H1 (cell line): Measurements from ENCODE around the gene CEP104. TPM values are rescaled to one million over a fixed set of nuclear protein-coding genes. Genes with fewer than 3 reads are reported as not detected.
A peak's percentile ranks its signal among the peaks of the same experiment; 100 is the strongest.

ENCODE experiments used
- BRCA1 ChIP-seq: IDR thresholded peaks from 2 replicates; pipeline ENCODE4 v1.6.1; 2012; ENCODE audit warnings: low read depth, low read length, improper control_type of control experiment
- CBX8 ChIP-seq: fragments of 300-800, 300-1000 bp; sonication (generic); IDR thresholded peaks from 2 replicates; pipeline ENCODE4 v1.7.1; 2016; ENCODE audit warnings: low read depth, low read length, borderline replicate concordance
- CHD1 ChIP-seq: IDR thresholded peaks from 2 replicates; pipeline ENCODE4 v1.6.1; 2012; ENCODE audit warnings: low read depth, low read length, improper control_type of control experiment
- CHD2 ChIP-seq: IDR thresholded peaks from 2 replicates; pipeline ENCODE4 v1.6.1; 2012; ENCODE audit warnings: low read length, improper control_type of control experiment
- CTBP2 ChIP-seq: IDR thresholded peaks from 2 replicates; pipeline ENCODE4 v1.7.0; 2011; ENCODE audit warnings: borderline replicate concordance, mild to moderate bottlenecking, moderate library complexity, mixed read lengths, low read length; ENCODE audit not compliant: insufficient read depth, insufficient read length
- CTCF ChIP-seq, 3 experiments: IDR thresholded peaks; 1 replicate in 2 of 3; 2 replicates in 1 of 3; pipeline versions ENCODE4 v1.5.1 to v1.6.1; 2011; ENCODE audit warnings: low read length in 3 of 3, mild to moderate bottlenecking in 3 of 3, inconsistent platforms in 2 of 3, low read depth in 1 of 3, moderate library complexity in 1 of 3; ENCODE audit not compliant: insufficient read depth in 1 of 3; ENCODE audit errors: control extremely low read depth in 1 of 3
- EP300 ChIP-seq, 2 experiments: IDR thresholded peaks; 1 replicate in 1 of 2; 2 replicates in 1 of 2; pipeline ENCODE4 v1.6.1; 2011 to 2012; ENCODE audit warnings: low read depth in 2 of 2, low read length in 2 of 2, mild to moderate bottlenecking in 2 of 2, borderline replicate concordance in 1 of 2, inconsistent platforms in 1 of 2, moderate library complexity in 1 of 2
- GABPA ChIP-seq: IDR thresholded peaks from 2 replicates; pipeline ENCODE4 v1.6.1; 2011; ENCODE audit warnings: mild to moderate bottlenecking, low read length, moderate library complexity, borderline replicate concordance; ENCODE audit not compliant: insufficient read depth
- KDM5A ChIP-seq: fragments of 200-600 bp; IDR thresholded peaks from 2 replicates; pipeline ENCODE4 v1.7.1; 2012; ENCODE audit warnings: mild to moderate bottlenecking, low read length, inconsistent platforms, mixed read lengths
- PHF8 ChIP-seq: fragments of 200-600 bp; sonication (generic); conservative IDR thresholded peaks from 2 replicates; pipeline ENCODE4 v1.7.1; 2012; ENCODE audit warnings: low read depth, mild to moderate bottlenecking, inconsistent platforms, low read length, moderate library complexity
- RAD21 ChIP-seq, 2 experiments: IDR thresholded peaks in 1 of 2; conservative IDR thresholded peaks in 1 of 2; 2 replicates each; pipeline ENCODE4 v1.6.1; 2011; ENCODE audit warnings: low read depth in 2 of 2, low read length in 2 of 2, improper control_type of control experiment in 1 of 2, inconsistent platforms in 1 of 2, mild to moderate bottlenecking in 1 of 2, moderate library complexity in 1 of 2
- RFX5 ChIP-seq: IDR thresholded peaks from 2 replicates; pipeline ENCODE4 v1.6.1; 2011; ENCODE audit warnings: low read depth, low read length, improper control_type of control experiment, borderline replicate concordance
- SAP30 ChIP-seq: fragments of 300-600 bp; sonication (generic); IDR thresholded peaks from 2 replicates; pipeline ENCODE4 v1.7.1; 2012; ENCODE audit warnings: low read length, moderate library complexity, mild to moderate bottlenecking, inconsistent platforms; ENCODE audit not compliant: insufficient read depth, insufficient replicate concordance
- SUZ12 ChIP-seq: fragments of 200-600 bp; sonication (generic); IDR thresholded peaks from 2 replicates; pipeline ENCODE4 v1.6.1; 2012; ENCODE audit warnings: mild to moderate bottlenecking, inconsistent platforms, low read length, moderate library complexity, mixed read lengths
- TAF1 ChIP-seq: IDR thresholded peaks from 2 replicates; pipeline ENCODE4 v1.6.1; 2011; ENCODE audit warnings: mild to moderate bottlenecking, low read depth, low read length
- TAF7 ChIP-seq: optimal IDR thresholded peaks from 2 replicates; pipeline ENCODE3; 2011; ENCODE audit warnings: low read depth, mild to moderate bottlenecking, inconsistent platforms, low read length, moderate library complexity, borderline replicate concordance
- YY1 ChIP-seq: IDR thresholded peaks from 2 replicates; pipeline ENCODE4 v1.6.1; 2011; ENCODE audit warnings: low read depth, mild to moderate bottlenecking, low read length
- polyA plus RNA-seq, 7 experiments: library from polyadenylated mRNA; depleted of rRNA in 3 of 7; stranded (reverse) in 5 of 7; unstranded in 2 of 7; fragments of >200 nt in 5 of 7; fragments of 200-250 nt in 2 of 7; gene quantifications; 1 replicate in 5 of 7; 2 replicates in 1 of 7; 4 replicates in 1 of 7; pipeline versions ENCODE4 v1.2.1 to v1.2.3, GENCODE V29; 2011 to 2013; ENCODE audit warnings: missing spikeins in 2 of 7, mixed read lengths in 2 of 7
- total RNA-seq: library from RNA; stranded (reverse); fragmentation: NEBNext Ultra II Directional; extraction: Animal tissue kit (Norgen Biotek cat#: 25700); gene quantifications from 2 replicates; pipeline ENCODE4 v1.2.1, GENCODE V29; 2021
- TF ChIP-seq, protein P1 (sequence below): IDR thresholded peaks from 2 replicates; pipeline ENCODE4 v1.6.1; 2012; ENCODE audit warnings: low read length, inconsistent platforms

Gene CEP104
- total and polyA plus RNA-seq, 2 of the 8 experiments (the other 6 are each of a cell fraction or from before 2014, with no cell fraction given): 8.0 to 43.9 TPM

DNA sequence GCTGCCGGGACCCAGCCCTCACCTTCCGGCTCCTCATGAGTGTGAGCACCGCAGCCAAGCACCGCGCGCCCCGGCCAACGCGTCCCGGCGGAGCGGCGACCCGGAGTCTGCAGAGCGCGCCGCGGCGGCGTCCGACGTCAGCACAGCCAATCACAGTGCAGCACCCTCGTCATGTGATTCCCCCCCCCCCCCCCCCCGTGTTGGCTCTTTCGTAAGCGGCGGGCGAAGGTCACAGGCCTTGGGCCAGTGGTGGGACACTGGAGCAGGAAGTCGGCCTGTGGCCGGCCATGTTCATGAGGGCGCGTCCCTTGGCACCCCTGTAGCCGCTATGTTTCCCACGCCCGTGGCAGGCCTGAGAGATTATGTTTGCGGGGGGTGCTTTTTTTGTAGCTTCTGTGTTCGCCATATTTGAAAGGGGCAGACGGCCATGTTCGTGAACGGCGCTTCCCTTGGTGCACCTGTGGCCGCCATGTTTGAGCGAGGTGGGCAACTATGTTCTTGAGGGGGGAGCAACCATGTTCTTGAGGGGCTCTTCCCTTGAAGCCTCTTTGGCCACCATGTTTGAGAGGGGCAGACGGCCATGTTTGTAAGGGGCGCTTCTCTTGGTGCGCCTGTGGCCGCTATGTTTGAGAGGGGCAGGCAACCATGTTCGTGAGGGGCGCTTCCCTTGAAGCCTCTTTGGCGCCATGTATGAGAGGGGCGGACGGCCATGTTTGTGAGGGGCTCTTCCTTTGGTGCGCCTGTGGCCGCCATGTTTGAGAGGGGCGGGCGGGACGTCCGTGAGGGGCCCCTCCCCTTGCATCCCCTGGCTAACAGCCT is 43.3 kb upstream of the CEP104 start, which contains the start of gene C1orf174 (continued):
- TF ChIP-seq PHF8: peak; percentile 85
- TF ChIP-seq SUZ12: no peak
- no peak for TF ChIP-seq EP300 (IDR thresholded peaks at IDR 0.05; ENCODE audit: borderline replicate concordance in 1 of 2, low read depth in 2 of 2, low read length in 2 of 2)
- peak; percentile 85 for TF ChIP-seq TAF1
- TF ChIP-seq GABPA: no peak
- TF ChIP-seq, protein P1, sequence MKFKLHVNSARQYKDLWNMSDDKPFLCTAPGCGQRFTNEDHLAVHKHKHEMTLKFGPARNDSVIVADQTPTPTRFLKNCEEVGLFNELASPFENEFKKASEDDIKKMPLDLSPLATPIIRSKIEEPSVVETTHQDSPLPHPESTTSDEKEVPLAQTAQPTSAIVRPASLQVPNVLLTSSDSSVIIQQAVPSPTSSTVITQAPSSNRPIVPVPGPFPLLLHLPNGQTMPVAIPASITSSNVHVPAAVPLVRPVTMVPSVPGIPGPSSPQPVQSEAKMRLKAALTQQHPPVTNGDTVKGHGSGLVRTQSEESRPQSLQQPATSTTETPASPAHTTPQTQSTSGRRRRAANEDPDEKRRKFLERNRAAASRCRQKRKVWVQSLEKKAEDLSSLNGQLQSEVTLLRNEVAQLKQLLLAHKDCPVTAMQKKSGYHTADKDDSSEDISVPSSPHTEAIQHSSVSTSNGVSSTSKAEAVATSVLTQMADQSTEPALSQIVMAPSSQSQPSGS: no peak
- no peak for TF ChIP-seq BRCA1
- TF ChIP-seq YY1: peak; percentile 99
- no peak for TF ChIP-seq RAD21 (IDR thresholded peaks at IDR 0.05 in 1 of 2, conservative IDR thresholded peaks at IDR 0.05 in 1 of 2; ENCODE audit: low read depth in 2 of 2, low read length in 2 of 2)
- peak; percentile 86 for TF ChIP-seq TAF7
- TF ChIP-seq CBX8: no peak
- no peak for TF ChIP-seq RFX5
- no peak for TF ChIP-seq KDM5A
- TF ChIP-seq CTCF (IDR thresholded peaks at IDR 0.05; ENCODE audit: control extremely low read depth in 1 of 3, insufficient read depth in 1 of 3, low read depth in 1 of 3, low read length in 3 of 3): no peak
- peak; percentile 98 for TF ChIP-seq SAP30
- no peak; the same call in 1 of the 2 replicates for TF ChIP-seq CHD1
- peak; percentile 27 for TF ChIP-seq CTBP2
- TF ChIP-seq CHD2: 0 out of 2 replicates have a peak, but pooled peaks have one; percentile 13
